Fibroblast of skin of right quadriceps (primary cell): ENCODE data around the gene ADGRV1.
"Not testable (repeated sequence)": the region's sequence is repeated elsewhere in the genome, so short reads cannot be mapped to it uniquely, and the experiment has no call there.

ENCODE experiments used
- DNase-seq: peaks from one replicate; pipeline ENCODE4 v3.0.0-alpha.2; 2013

The ADGRV1 gene

GRCh38 chr5:90553711-90554110, 4.9 kb upstream of the ADGRV1 start:
- DNase-seq = no peak

GRCh38 chr5:90554358-90555006, 4.1 kb upstream of the ADGRV1 start:
- DNase-seq = no peak

GRCh38 chr5:90555666-90556065, 2.9 kb upstream of the ADGRV1 start:
- no peak for DNase-seq

GRCh38 chr5:90557391-90557790, 1.2 kb upstream of the ADGRV1 start:
- DNase-seq = no peak

GRCh38 chr5:90557871-90558270, 726 bp upstream of the ADGRV1 start:
- no peak for DNase-seq

GRCh38 chr5:90560771-90561170, 2.2 kb downstream of the ADGRV1 start:
- no peak for DNase-seq

- no peak for DNase-seq
These were observed 3.2 kb downstream of the ADGRV1 start for GRCh38 chr5:90561766-90562165.

GRCh38 chr5:90562341-90562740, 3.7 kb downstream of the ADGRV1 start:
- no peak for DNase-seq

- DNase-seq = no peak
These were observed 4.5 kb downstream of the ADGRV1 start for GRCh38 chr5:90563108-90563507.

- no peak for DNase-seq
These were observed 6.9 kb downstream of the ADGRV1 start for GRCh38 chr5:90565491-90565890.

GRCh38 chr5:90569084-90569483, 10.5 kb downstream of the ADGRV1 start:
- no peak for DNase-seq

- no peak for DNase-seq
These were observed 11.4 kb downstream of the ADGRV1 start for GRCh38 chr5:90570034-90570433.

- DNase-seq = no peak
These were observed 12.7 kb downstream of the ADGRV1 start for GRCh38 chr5:90571147-90571773.

- DNase-seq = no peak
These were observed 17.1 kb downstream of the ADGRV1 start for GRCh38 chr5:90575712-90576111.

GRCh38 chr5:90576566-90576965, 18.0 kb downstream of the ADGRV1 start:
- not testable (repeated sequence) for DNase-seq

- DNase-seq = not testable (repeated sequence)
These were observed 21.3 kb downstream of the ADGRV1 start for GRCh38 chr5:90579905-90580304.

- no peak for DNase-seq
These were observed 23.4 kb downstream of the ADGRV1 start for GRCh38 chr5:90581956-90582355.

- no peak for DNase-seq
These were observed 26.9 kb downstream of the ADGRV1 start for GRCh38 chr5:90585337-90585986.

GRCh38 chr5:90586469-90586868, 27.9 kb downstream of the ADGRV1 start:
- no peak for DNase-seq

- no peak for DNase-seq
These were observed 31.6 kb downstream of the ADGRV1 start for GRCh38 chr5:90590170-90590569.

GRCh38 chr5:90593083-90593482, 34.5 kb downstream of the ADGRV1 start:
- DNase-seq = not testable (repeated sequence)

- not testable (repeated sequence) for DNase-seq
These were observed 37.2 kb downstream of the ADGRV1 start for GRCh38 chr5:90595766-90596165.

GRCh38 chr5:90598293-90598692, 39.7 kb downstream of the ADGRV1 start:
- no peak for DNase-seq

- not testable (repeated sequence) for DNase-seq
These were observed 41.7 kb downstream of the ADGRV1 start for GRCh38 chr5:90600307-90600706.
